Neural crest cell (in vitro differentiated cells): ENCODE measurements around the gene LTN1. TPM values are rescaled to one million over a fixed set of nuclear protein-coding genes. Genes with fewer than 3 reads are reported as not detected.

Experiments used
- DNase-seq: peaks from one replicate; pipeline ENCODE4 v3.0.0; 2021; ENCODE audit warnings: low read depth, mixed read lengths, low spot score
- H3K27ac Mint-ChIP-seq: one replicate; pipeline ENCODE4 v1.8.0; 2021; ENCODE audit warnings: mild to moderate bottlenecking, mixed read lengths; ENCODE audit not compliant: unreplicated experiment
- H3K27me3 Mint-ChIP-seq: 2 replicates; pipeline ENCODE4 v1.8.0; 2021; ENCODE audit warnings: low read depth, mild to moderate bottlenecking, mixed read lengths
- H3K36me3 Mint-ChIP-seq: 2 replicates; pipeline ENCODE4 v1.8.0; 2021; ENCODE audit warnings: low read depth, mild to moderate bottlenecking, mixed read lengths
- H3K4me1 Mint-ChIP-seq: 2 replicates; pipeline ENCODE4 v1.8.0; 2021; ENCODE audit warnings: mixed read lengths
- H3K4me3 Mint-ChIP-seq: one replicate; pipeline ENCODE4 v1.8.0; 2021; ENCODE audit warnings: mild to moderate bottlenecking, mixed read lengths
- H3K9me3 Mint-ChIP-seq: 2 replicates; pipeline ENCODE4 v1.8.0; 2021; ENCODE audit warnings: mixed read lengths
- CTCF ChIP-seq: fragments of 200-600 bp; sonication (generic); conservative IDR thresholded peaks from 2 replicates; pipeline ENCODE4 v1.5.0; 2021; ENCODE audit warnings: antibody characterized with exemption, mild to moderate bottlenecking
- total RNA-seq: library from RNA; stranded (reverse); gene quantifications from 2 replicates; pipeline ENCODE4 v1.2.1, GENCODE V29; 2021

LTN1 gene
- total RNA-seq, 1 donor from 2014 or later = 21.2 TPM

- Mint-ChIP-seq H3K4me1 (no peaks in the 10 kb centered on the region), H3K36me3 (no peaks in the 10 kb centered on the region), H3K27ac (no peak overlapping the region), H3K4me3 (no peak overlapping the region), H3K27me3 (no peaks in the 10 kb centered on the region), H3K9me3 (peaks cover 5% of the 10 kb centered on the region)
- no peak for DNase-seq
- TF ChIP-seq CTCF = no peak
Measured at GRCh38 chr21:28904961-28905435, 87.7 kb downstream of the LTN1 start.

GRCh38 chr21:28903448-28903847 is 89.2 kb downstream of the LTN1 start:
- no peaks in the 10 kb centered on the region for H3K36me3 Mint-ChIP-seq
- H3K27me3 Mint-ChIP-seq = peaks cover 6% of the 10 kb centered on the region
- DNase-seq = no peak
- peaks cover 5% of the 10 kb centered on the region for H3K9me3 Mint-ChIP-seq
- H3K4me1 Mint-ChIP-seq = no peaks in the 10 kb centered on the region
- no peak overlapping the region for H3K27ac Mint-ChIP-seq
- no peak for TF ChIP-seq CTCF
- no peak overlapping the region for H3K4me3 Mint-ChIP-seq

- Mint-ChIP-seq H3K4me1 (no peaks in the 10 kb centered on the region), H3K36me3 (no peaks in the 10 kb centered on the region), H3K9me3 (peaks cover 7% of the 10 kb centered on the region), H3K4me3 (no peak overlapping the region), H3K27me3 (peaks cover 9% of the 10 kb centered on the region), H3K27ac (no peak overlapping the region)
- DNase-seq = no peak
- no peak for TF ChIP-seq CTCF
Measured at GRCh38 chr21:28900481-28900880, 92.2 kb downstream of the LTN1 start.

- H3K27me3 Mint-ChIP-seq = peaks cover 9% of the 10 kb centered on the region
- peaks cover 7% of the 10 kb centered on the region for H3K9me3 Mint-ChIP-seq
- no peak for DNase-seq
- H3K4me1 Mint-ChIP-seq = no peaks in the 10 kb centered on the region
- no peak overlapping the region for H3K4me3 Mint-ChIP-seq
- no peaks in the 10 kb centered on the region for H3K36me3 Mint-ChIP-seq
- H3K27ac Mint-ChIP-seq = no peak overlapping the region
- no peak for TF ChIP-seq CTCF
Measured at GRCh38 chr21:28899744-28900143, 92.9 kb downstream of the LTN1 start.

GRCh38 chr21:28899220-28899619 is 93.5 kb downstream of the LTN1 start:
- Mint-ChIP-seq H3K9me3 (peaks cover 7% of the 10 kb centered on the region), H3K27ac (no peak overlapping the region), H3K27me3 (peaks cover 9% of the 10 kb centered on the region), H3K4me1 (no peaks in the 10 kb centered on the region), H3K36me3 (no peaks in the 10 kb centered on the region), H3K4me3 (no peak overlapping the region)
- DNase-seq = no peak
- TF ChIP-seq CTCF = no peak

- no peaks in the 10 kb centered on the region for H3K4me1 Mint-ChIP-seq
- no peak overlapping the region for H3K4me3 Mint-ChIP-seq
Measured at GRCh38 chr21:28893687-28894086, 99.0 kb downstream of the LTN1 start.

More at GRCh38 chr21:28893687-28894086, 99.0 kb downstream of the LTN1 start:
- TF ChIP-seq CTCF = no peak
- Mint-ChIP-seq H3K27me3 (peaks cover 21% of the 10 kb centered on the region), H3K27ac (no peak overlapping the region), H3K9me3 (peaks cover 2% of the 10 kb centered on the region), H3K36me3 (no peaks in the 10 kb centered on the region)
- DNase-seq = no peak
